Kidney epithelial cell (primary cell): ENCODE data around the gene HS3ST4. TPM values are rescaled to one million over a fixed set of nuclear protein-coding genes. Genes with fewer than 3 reads are reported as not detected.
"Not testable (repeated sequence)": the region's sequence is repeated elsewhere in the genome, so short reads cannot be mapped to it uniquely, and the experiment has no call there.

Experiments used
- DNase-seq: peaks from one replicate; pipeline ENCODE4 v3.0.0-alpha.2; 2010; ENCODE audit warnings: low read depth
- H3K27me3 ChIP-seq: 2 replicates; pipeline ENCODE4 v1.6.0; 2011; ENCODE audit warnings: low read length; ENCODE audit not compliant: control insufficient read depth, insufficient read depth
- H3K36me3 ChIP-seq: 2 replicates; pipeline ENCODE4 v1.5.1; 2011; ENCODE audit warnings: low read length; ENCODE audit not compliant: control insufficient read depth, insufficient read depth
- H3K4me3 ChIP-seq: 2 replicates; pipeline ENCODE4 v1.5.1; 2011; ENCODE audit warnings: low read depth, mild to moderate bottlenecking, control low read depth, low read length
- total RNA-seq: library from RNA; depleted of rRNA; stranded (reverse); fragments of >200 nt; gene quantifications from 2 replicates; pipeline ENCODE4 v1.2.3, GENCODE V29; 2015
- TF ChIP-seq, protein P1 (sequence below): IDR thresholded peaks from 2 replicates; pipeline ENCODE4 v1.5.1; 2011; ENCODE audit warnings: mild to moderate bottlenecking, moderate library complexity, low read length, control low read depth, inconsistent platforms; ENCODE audit not compliant: insufficient read depth, poor library complexity, severe bottlenecking

The HS3ST4 gene
- total RNA-seq, 1 donor from 2014 or later: 0.21 TPM

DNA sequence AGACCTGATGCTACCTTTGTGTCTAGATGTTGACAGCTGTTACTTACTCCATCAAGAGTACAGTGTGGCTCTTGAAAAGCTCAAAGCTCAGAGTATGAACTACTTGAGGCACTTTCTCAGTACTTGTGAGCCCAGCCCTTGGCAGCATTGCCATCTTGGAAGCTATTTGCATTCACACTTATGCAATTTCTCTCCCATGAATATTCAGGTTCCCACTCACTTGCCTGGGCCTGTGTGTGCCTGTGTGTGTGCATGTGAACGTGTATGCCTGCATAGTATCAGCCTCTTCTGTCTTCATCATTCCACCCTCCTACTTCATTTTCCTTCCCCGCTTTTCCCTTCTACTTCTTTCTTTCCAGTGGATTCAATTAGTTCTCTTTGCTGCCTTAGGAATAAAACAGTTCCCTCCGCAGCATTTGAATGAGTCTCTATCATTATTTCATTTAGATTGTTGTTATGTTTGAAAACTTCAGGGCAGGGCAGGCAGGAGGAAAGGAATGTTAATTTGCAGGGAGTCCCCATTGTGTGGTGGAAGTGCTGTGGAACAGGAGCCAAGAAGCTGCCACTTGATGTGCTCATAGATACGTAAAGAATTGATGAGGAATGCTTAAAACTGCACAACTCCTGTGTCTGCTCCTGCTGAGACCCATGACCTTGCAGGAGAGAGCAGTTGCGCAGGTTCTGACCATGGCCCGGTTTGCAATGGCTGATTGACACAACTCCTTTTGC lies 58.9 kb downstream of the HS3ST4 start:
- no peaks in the 10 kb centered on the region for H3K36me3 ChIP-seq
- H3K27me3 ChIP-seq: no peaks in the 10 kb centered on the region
- DNase-seq: no peak

DNA sequence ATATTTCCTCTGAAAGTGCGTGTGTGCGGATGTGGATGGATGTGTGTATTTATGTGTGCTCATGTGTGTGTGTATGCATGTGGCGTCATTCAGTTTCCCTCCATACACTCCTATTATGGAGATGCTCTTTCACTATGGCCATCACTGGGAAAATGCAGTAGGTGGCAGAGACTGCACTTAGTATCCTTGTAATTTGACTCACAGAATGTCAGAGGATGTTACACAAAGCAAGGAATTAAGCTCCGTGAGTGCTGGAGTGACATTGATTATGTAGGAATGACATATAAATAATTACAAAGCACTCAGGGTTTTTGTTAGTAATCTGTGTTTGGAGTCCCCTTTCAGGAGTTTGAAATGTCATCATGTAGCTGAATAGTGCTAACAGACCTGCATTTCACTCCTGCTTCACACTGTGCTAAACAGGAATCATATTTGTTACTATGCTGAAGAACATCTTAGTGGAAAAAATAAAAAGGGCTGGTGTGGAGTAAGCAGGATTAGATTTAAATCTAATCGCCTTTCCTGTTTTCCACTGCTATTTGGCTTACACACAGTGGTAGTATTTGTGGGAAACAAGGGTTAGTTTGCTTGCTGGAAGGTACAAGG lies 59.6 kb downstream of the HS3ST4 start:
- TF ChIP-seq, protein P1, sequence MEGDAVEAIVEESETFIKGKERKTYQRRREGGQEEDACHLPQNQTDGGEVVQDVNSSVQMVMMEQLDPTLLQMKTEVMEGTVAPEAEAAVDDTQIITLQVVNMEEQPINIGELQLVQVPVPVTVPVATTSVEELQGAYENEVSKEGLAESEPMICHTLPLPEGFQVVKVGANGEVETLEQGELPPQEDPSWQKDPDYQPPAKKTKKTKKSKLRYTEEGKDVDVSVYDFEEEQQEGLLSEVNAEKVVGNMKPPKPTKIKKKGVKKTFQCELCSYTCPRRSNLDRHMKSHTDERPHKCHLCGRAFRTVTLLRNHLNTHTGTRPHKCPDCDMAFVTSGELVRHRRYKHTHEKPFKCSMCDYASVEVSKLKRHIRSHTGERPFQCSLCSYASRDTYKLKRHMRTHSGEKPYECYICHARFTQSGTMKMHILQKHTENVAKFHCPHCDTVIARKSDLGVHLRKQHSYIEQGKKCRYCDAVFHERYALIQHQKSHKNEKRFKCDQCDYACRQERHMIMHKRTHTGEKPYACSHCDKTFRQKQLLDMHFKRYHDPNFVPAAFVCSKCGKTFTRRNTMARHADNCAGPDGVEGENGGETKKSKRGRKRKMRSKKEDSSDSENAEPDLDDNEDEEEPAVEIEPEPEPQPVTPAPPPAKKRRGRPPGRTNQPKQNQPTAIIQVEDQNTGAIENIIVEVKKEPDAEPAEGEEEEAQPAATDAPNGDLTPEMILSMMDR: no peak
- Histone ChIP-seq H3K4me3 (no peak overlapping the region), H3K27me3 (no peaks in the 10 kb centered on the region), H3K36me3 (no peaks in the 10 kb centered on the region)
- DNase-seq: no peak

More for the DNA sequence above, 58.9 kb downstream of the HS3ST4 start:
- TF ChIP-seq, protein P1: no peak
- H3K4me3 ChIP-seq: no peak overlapping the region

DNA sequence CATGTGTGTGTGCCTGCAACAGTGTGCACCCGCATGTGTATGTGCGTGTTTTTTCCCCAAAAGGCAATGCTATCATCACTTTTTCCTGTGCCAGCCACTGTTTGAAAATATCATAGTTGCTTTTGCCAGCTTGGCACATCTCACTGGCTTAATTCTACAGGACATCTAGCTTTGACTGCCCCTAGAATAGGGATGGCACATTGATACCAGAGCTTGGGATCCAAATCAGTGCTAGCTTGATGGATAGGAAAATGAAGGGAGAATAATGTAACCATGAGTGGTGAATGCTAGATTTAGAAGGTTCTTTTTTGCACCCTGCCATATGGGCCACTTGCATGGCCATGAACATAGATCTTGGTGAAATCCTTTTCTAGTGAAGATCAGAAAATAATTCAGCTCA lies 72.7 kb downstream of the HS3ST4 start:
- no peaks in the 10 kb centered on the region for H3K27me3 ChIP-seq
- no peak for DNase-seq
- no peaks in the 10 kb centered on the region for H3K36me3 ChIP-seq
- no peak overlapping the region for H3K4me3 ChIP-seq
- TF ChIP-seq, protein P1: no peak

DNA sequence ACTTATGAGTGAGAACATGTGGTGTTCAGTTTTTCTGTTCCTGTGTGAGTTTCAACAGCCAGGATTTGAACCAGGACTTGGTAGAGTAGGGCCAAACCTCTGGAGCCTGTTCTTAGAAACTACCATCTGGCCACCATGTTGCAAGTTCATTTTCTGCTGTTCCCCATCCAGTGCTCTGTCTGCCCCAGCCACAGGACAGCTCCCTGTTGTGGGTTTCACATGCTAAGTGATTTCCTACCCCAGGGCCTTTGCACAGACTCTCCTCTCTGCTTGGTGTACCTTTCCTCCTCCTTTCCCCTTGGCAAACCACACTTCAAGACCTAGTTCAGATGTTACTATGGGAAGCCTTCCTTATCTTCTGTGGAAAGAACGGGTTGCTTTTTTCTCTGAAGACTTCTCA lies 79.5 kb downstream of the HS3ST4 start:
- TF ChIP-seq, protein P1: no peak
- Histone ChIP-seq H3K4me3 (no peak overlapping the region), H3K27me3 (no peaks in the 10 kb centered on the region), H3K36me3 (no peaks in the 10 kb centered on the region)
- no peak for DNase-seq

DNA sequence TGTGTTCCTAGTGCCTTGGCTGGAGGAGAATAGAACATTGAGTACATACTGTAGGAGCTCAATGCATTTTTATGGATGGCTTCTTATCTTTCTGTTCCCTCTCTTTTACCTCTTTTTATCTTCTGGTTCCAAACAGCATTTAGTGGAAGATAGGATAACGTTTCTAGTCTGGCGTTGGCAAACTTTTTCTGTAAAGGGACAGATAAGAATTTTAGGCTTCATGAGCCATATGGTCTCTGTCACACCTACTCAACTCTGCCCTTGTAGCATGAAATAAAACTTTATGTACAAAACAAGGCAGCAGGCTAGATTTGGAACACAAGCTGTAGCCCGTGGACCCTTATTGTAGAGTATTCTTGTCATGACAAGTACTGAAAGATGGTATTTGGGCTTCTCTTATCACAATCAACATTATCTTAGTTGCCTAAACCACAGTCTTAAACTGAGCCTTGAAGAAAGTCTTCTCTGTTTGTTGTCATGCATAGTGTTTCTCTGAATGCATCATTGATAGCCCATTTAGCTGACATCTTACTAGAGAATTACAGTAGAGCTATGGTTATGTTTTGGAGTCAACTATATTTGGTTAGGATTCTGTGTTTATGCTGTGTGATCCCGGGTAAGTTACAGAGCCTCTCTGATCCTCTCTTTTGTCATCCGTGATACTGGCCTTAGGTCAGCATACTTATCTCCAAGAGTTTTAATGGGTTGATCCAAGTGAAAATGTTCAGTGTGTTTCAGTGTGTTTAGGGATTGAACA lies 80.2 kb downstream of the HS3ST4 start:
- TF ChIP-seq, protein P1: no peak
- no peak for DNase-seq
- H3K4me3 ChIP-seq: no peak overlapping the region
- H3K27me3 ChIP-seq: no peaks in the 10 kb centered on the region
- no peaks in the 10 kb centered on the region for H3K36me3 ChIP-seq

DNA sequence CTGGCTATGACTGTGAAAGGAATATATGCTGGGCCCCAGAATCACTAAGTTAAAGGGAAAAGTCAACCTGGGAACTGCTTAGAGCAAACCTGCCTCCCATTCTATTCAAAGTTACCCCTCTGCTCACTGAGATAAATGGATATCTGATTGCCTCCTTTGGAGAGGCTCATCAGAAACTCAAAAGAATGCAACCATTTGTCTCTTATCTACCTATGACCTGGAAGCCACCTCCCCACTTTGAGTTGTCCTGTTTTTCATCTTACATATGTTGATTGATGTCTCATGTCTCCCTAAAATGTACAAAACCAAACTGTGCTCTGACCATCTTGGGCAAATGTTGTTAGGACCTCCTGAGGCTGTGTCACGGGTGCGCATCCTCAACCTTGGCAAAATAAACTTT lies 84.5 kb downstream of the HS3ST4 start:
- not testable (repeated sequence) for H3K27me3 ChIP-seq, H3K4me3 ChIP-seq

More for the DNA sequence above, 84.5 kb downstream of the HS3ST4 start:
- DNase-seq, H3K36me3 ChIP-seq: not testable (repeated sequence)
